Body of pancreas (tissue), 4 donors: ENCODE data around the gene GPR27. TPM values are rescaled to one million over a fixed set of nuclear protein-coding genes. Genes with fewer than 3 reads are reported as not detected.

ENCODE experiments used
- ATAC-seq: fragments of 150-250 bp; one replicate; pipeline ENCODE4 v1.9.1; 2016
- DNase-seq, 4 donors: peaks; one replicate each; pipeline ENCODE4 v3.0.0-alpha.2; 2019
- H3K27ac ChIP-seq, 4 donors: fragments of 200-600 bp; sonication (generic); 1 replicate in 3 of 4; 2 replicates in 1 of 4; pipeline versions ENCODE4 v1.5.1 to v1.6.1; 2016 to 2019; ENCODE audit warnings: mild to moderate bottlenecking in 1 of 4, mixed read lengths in 1 of 4, moderate library complexity in 1 of 4
- H3K27me3 ChIP-seq, 2 donors: fragments of 200-600 bp; sonication (generic); one replicate each; pipeline ENCODE4 v1.6.0; 2016; ENCODE audit warnings: mild to moderate bottlenecking in 1 of 2
- H3K36me3 ChIP-seq, 2 donors: fragments of 200-600 bp; sonication (generic); replicated peaks in 1 of 2; 2 replicates each; pipeline ENCODE4 v1.5.1; 2016; ENCODE audit warnings: low read depth in 2 of 2; ENCODE audit not compliant: insufficient read depth in 1 of 2
- H3K4me1 ChIP-seq: fragments of 200-600 bp; sonication (generic); one replicate; pipeline ENCODE4 v1.6.0; 2016
- H3K4me3 ChIP-seq, 2 donors: fragments of 200-600 bp; sonication (generic); 1 replicate in 1 of 2; 2 replicates in 1 of 2; pipeline ENCODE4 v1.5.1; 2016 to 2019
- H3K9me3 ChIP-seq, 3 donors: fragments of 200-600 bp; sonication (generic); 1 replicate in 2 of 3; 2 replicates in 1 of 3; pipeline ENCODE4 v1.5.1; 2016
- POLR2A ChIP-seq, 3 donors: fragments of 450-650 bp; IDR thresholded peaks; one replicate each; pipeline ENCODE4 v1.6.1; 2016; ENCODE audit warnings: antibody characterized with exemption in 3 of 3, mild to moderate bottlenecking in 2 of 3
- WGBS, 2 donors: methylation state at CpG; one replicate each; pipeline ENCODE4 v1.1.5; 2017; 5-methylcytosine and 5-hydroxymethylcytosine counted together
- intact Hi-C: fragments of 100-400 bp; cut with DNase I; formaldehyde crosslinking; loops from one replicate; pipeline ENCODE4 v1.15.1; 2023
- total RNA-seq, 2 donors: library from RNA; depleted of rRNA; stranded (reverse); fragments of >200 nt; gene quantifications; one replicate each; pipeline ENCODE4 v1.1.0, GENCODE V29; 2016
- TF ChIP-seq, protein P1 (sequence below), 7 experiments: fragments of 450-650 bp in 4 of 7; fragments of 200-600 bp in 3 of 7; sonication (generic) in 3 of 7; IDR thresholded peaks; one replicate each; pipeline ENCODE4 v1.5.1; 2016 to 2019; ENCODE audit warnings: antibody characterized with exemption in 7 of 7

GPR27 gene
- total RNA-seq, 2 donors from 2014 or later: 0.33 to 2.3 TPM

GRCh38 chr3:71708476-71709105, 45.1 kb upstream of the GPR27 start:
- Histone ChIP-seq H3K4me1 (peaks cover 42% of the 10 kb centered on the region), H3K4me3 (no peak overlapping the region), H3K36me3 (no peaks in the 10 kb centered on the region), H3K27me3 (no peaks in the 10 kb centered on the region), H3K27ac (peak overlapping the region; percentile 47 to 73 (median 65)), H3K9me3 (no peaks in the 10 kb centered on the region)
- DNase-seq: peak; percentile 83 to 88 (median 87)
- WGBS, 2 donors: 24 to 40% methylated on average over 7 of the region's 7 CpGs
- TF ChIP-seq, protein P1, sequence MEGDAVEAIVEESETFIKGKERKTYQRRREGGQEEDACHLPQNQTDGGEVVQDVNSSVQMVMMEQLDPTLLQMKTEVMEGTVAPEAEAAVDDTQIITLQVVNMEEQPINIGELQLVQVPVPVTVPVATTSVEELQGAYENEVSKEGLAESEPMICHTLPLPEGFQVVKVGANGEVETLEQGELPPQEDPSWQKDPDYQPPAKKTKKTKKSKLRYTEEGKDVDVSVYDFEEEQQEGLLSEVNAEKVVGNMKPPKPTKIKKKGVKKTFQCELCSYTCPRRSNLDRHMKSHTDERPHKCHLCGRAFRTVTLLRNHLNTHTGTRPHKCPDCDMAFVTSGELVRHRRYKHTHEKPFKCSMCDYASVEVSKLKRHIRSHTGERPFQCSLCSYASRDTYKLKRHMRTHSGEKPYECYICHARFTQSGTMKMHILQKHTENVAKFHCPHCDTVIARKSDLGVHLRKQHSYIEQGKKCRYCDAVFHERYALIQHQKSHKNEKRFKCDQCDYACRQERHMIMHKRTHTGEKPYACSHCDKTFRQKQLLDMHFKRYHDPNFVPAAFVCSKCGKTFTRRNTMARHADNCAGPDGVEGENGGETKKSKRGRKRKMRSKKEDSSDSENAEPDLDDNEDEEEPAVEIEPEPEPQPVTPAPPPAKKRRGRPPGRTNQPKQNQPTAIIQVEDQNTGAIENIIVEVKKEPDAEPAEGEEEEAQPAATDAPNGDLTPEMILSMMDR (IDR thresholded peaks at IDR 0.05): peak in 1 of 7 experiments; percentile 24
- peak in 1 of 3 donors; percentile 33 for TF ChIP-seq POLR2A (IDR thresholded peaks at IDR 0.05)
- intact Hi-C loops: no loop called here
- ATAC-seq: peak; percentile 96

GRCh38 chr3:71709908-71710511, 43.6 kb upstream of the GPR27 start:
- Histone ChIP-seq H3K36me3 (no peaks in the 10 kb centered on the region), H3K4me3 (no peak overlapping the region), H3K27me3 (no peaks in the 10 kb centered on the region), H3K27ac (peak overlapping the region; percentile 12 to 73 (median 20)), H3K9me3 (no peaks in the 10 kb centered on the region), H3K4me1 (peaks cover 42% of the 10 kb centered on the region)
- ATAC-seq: peak; percentile 23
- intact Hi-C loops: no loop called here
- WGBS, 2 donors: 50 to 54% methylated on average over 9 of the region's 9 CpGs
- TF ChIP-seq, protein P1 (IDR thresholded peaks at IDR 0.05): no peak
- no peak for TF ChIP-seq POLR2A (IDR thresholded peaks at IDR 0.05)
- peak; percentile 33 to 60 (median 40) for DNase-seq

DNA sequence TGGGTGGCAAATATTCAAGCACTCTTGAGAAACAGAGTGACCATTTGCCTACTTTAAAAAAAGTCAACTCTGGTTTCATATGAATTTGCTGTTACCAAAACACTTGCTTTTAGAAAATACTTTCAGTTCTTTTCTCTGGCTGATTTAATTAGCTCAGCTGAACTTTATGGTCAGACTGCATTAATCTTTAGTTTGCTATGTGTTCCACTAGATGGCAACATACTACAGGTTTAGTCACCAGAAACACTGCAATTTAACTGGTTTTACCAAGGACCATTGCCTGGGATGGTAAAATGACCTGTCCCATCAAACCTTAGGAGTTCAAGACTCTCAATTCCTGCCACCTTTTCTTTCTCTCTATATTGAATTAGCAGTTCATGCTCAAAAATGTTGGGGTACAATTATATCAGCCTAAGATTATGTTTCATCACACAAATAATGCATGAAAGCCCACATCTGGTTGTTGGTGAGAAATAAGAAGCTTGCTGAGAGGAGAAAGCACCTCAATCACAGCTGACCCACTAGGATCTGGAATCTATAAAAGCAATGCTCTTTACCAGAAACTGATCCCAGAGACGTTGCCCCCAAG, 42.7 kb upstream of the GPR27 start:
- intact Hi-C loops: no loop called here
- no peak for DNase-seq
- H3K27me3 ChIP-seq: no peaks in the 10 kb centered on the region
- TF ChIP-seq, protein P1 (IDR thresholded peaks at IDR 0.05): peak; percentile 36 to 88 (median 73)
- no peak for TF ChIP-seq POLR2A (IDR thresholded peaks at IDR 0.05)
- H3K27ac ChIP-seq: peak overlapping the region in 2 of 4 donors; percentile 12 to 73
- no peaks in the 10 kb centered on the region for H3K9me3 ChIP-seq
- no peaks in the 10 kb centered on the region for H3K36me3 ChIP-seq
- peaks cover 42% of the 10 kb centered on the region for H3K4me1 ChIP-seq
- ATAC-seq: peak; percentile 60
- whole genome bisulfite sequencing, 2 donors: 13 to 19% methylated on average over 1 of the region's 1 CpG
- H3K4me3 ChIP-seq: no peak overlapping the region

DNA sequence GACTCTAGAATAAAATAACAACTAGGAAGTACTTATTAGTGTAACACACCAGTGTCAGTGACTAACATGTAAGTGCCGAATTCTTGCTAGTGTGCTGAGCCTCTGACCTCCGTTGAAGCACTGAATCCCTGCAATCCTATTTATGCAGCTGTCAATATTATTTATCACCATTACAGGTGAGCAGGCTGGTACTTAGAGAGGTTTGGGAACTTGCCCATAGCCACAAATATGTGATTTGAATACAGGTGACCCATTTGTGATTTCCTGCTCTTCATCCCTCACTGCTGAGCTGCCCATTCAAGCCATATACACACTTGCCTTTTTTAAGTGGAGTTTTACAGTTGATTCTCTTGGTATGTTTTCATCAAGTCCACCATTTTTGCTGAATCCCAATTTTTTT, 40.6 kb upstream of the GPR27 start:
- Histone ChIP-seq H3K4me1 (peaks cover 39% of the 10 kb centered on the region), H3K27ac (no peak overlapping the region), H3K9me3 (no peaks in the 10 kb centered on the region), H3K27me3 (no peaks in the 10 kb centered on the region), H3K36me3 (no peaks in the 10 kb centered on the region), H3K4me3 (no peak overlapping the region)
- DNase-seq (no peak), ATAC-seq (no peak)
- TF ChIP-seq, protein P1 (IDR thresholded peaks at IDR 0.05): no peak
- no peak for TF ChIP-seq POLR2A (IDR thresholded peaks at IDR 0.05)
- WGBS, 2 donors: 40 to 44% methylated on average over 2 of the region's 2 CpGs
- intact Hi-C loops: no loop called here
